GM15510 (cell line): Measurements from ENCODE around the gene LATS1.

Source experiments
- POLR2A ChIP-seq: IDR thresholded peaks from 3 replicates; pipeline ENCODE4 v1.6.1; 2011; ENCODE audit warnings: borderline replicate concordance; ENCODE audit not compliant: insufficient read length; ENCODE audit errors: extremely low read depth

Gene LATS1

DNA sequence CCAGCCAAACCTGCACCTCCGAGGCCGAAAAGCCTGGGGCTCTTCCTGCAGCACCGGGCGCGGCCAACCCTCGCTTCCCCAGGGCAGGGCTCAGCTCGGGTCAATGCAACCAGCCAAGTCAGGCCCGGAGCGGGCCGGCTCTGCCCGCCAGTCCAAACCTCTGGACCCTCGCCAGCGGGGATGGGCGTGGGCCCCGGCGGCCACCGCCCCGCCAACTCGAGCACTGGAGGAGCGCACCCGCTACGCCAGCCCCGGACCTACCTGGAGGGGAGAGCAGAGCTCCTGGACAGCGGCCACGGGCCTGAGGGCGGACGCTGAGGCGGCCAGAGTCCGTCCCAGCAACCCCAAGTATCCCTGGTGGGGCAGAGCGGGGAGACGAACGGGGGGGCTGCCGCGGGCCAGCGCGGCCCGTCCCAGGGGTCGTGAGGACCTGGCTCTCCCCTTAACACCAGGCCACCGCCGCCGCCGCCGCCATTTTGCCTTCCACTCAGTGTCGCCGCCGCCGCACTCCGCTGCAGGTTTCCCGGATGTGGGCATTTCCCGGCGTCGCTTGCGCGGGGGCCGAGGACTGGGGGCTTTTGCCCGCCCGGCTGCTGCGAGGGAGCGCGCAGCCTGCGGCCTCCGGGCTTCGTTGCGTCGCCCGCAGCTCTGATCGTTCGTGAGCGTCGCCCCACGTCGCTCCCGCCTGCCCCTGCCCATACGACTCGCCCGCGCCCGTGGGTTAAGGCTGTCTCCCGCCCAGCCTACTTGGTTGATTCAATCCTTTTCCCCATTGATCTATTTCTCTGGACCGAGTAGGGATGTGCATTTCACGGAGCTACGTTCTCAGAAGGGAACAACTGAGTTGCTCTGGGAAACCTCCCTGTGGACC lies at the start of gene LATS1:
Gene LATS1, minus strand, starts transcription at position 514 of the 871 bp plus-strand sequence. CDS start 15,975 bp downstream, outside the sequence.
- peak; percentile 97 for TF ChIP-seq POLR2A

DNA sequence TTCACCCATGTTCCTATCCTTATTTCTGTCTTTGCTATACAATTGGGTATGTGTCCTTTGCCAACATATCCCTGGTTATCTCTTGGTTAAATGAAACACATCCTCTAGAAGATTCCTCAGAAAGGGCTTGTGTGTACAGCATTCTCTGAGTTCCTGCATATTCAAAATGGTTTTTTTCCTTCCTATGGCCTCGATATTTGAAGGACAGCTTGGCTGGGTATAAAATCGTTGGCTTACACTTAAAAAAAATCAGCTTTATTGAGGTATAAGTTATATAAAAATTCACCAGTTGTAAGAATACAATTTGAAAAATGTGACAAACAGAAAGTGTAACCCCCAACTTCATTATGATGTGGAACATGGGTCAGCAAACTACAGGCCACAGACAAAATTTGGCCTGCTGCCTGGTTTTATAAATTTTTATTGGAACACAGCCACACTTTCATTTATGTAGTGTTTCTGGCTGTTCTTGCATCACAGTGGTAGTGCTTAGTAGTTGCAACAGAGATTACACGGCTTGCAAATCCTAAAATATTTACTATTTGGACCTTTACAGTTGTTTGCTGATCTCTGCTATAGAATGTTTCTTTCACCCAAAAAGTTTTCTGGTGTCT lies 48.4 kb upstream of the LATS1 start:
- no peak for TF ChIP-seq POLR2A

DNA sequence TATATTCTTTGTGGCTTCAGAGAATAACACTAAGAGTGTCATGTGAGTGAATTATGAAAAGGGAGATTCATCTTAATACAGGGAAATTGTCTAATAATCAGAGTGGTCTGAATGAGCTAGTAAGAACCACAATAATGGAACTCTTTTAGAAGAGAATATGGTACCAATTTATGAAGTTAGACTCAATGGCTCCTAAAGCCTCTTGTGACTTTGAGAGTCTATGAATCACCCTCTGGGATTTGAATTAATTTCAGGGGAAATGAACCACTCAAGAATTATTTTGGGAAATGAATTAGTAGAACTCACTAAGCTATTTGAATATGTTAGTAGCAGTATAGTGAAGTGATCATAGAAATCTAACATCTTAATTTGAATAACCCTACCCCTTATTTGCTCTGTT lies 46.0 kb upstream of the LATS1 start:
- TF ChIP-seq POLR2A = no peak

DNA sequence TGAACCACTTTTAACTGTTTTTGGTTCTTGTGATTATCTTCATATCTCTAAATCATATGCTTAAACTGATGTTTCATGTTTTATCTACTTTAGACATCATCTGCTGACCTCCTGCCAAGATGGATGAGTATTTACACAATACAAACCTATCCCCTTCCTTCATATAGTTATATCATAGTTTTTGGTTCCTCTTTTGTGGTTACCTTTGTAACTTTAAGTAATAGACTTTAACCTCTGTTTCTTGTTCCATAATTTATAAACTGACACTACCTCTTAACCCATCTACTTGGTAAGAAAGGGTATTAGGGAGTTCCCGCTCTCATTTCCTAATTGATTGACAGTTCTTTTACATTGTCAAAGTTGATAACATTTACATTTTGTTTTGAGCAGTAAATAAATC lies 43.5 kb upstream of the LATS1 start:
- no peak for TF ChIP-seq POLR2A

DNA sequence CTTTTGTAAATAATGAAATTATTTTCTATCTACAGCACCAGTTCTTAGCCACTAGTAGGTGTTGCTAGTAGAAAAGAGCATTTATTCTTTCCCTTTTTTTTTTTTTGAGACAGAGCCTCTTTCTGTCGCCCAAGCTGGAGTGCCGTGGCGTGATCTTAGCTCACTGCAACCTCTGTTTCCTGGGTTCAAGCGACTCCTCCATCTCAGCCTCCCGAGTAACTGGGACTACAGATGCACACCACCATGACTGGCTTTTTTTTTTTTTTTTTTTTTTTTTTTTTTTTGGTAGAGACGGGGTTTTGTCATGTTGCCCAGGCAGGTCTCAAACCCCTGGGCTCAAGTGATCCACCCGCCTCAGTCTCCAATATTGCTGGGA lies 38.3 kb upstream of the LATS1 start:
- TF ChIP-seq POLR2A = no peak

DNA sequence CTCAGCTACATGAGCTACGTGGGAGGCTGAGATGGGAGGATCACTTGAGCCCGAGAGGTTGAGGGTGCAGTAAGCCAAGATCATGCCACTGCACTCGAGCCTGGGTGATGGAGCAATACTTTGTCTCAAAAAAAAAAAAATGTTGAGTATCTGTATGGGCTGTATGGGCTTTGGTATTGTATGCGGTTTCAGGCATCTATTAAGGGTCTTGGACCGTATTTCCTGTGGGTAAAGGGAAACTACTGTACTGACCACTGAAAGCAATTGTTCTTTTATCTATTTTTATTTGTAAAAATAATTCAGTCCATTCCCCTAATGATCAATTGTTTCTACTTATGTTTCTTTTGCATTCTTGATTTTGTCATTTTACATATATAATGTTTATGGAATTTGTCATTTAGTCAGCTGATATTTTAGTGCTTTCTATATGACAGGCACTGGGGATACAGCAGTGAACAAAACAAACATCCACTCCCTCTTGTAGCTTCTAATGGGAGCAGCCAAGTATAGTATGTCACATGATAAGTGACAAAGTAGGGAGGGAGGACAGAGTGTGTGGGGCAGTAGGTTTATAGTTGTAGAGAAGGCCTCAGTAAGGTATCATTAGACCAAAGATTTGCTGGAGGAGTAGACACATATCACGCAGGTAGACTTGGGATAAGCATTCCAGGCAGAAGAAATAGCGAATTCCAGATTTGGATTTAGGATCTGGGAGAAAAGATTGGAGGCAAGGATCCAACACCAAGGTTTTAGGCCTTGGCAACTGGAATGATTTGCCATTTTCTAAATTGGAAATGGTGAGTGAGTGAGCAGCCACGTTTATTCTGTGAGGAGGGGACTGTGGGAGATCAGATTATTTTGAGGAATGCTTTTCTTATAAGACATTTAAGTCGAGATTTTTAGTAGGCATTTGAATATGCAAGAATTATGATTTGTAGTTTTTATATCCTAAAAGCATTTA lies 37.7 kb upstream of the LATS1 start:
- TF ChIP-seq POLR2A = no peak

DNA sequence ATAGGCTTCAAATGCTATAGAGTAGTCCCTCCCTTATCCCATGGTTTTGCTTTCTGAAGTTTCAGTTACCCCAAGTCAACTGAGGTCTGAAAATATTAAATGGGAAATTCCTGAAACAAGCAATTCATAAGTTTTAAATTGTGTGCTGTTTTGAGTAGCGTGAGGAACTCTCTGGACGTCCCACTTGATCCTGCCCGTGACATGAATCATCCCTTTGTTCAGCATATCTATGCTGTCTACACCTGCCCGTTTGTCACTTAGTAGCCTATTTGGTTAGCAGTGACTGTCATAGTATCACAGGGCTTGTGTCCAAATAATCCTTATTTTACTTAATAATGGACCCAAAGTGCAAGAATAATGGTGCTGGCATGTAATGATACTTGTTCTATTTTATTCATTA lies 36.6 kb upstream of the LATS1 start:
- TF ChIP-seq POLR2A = no peak

DNA sequence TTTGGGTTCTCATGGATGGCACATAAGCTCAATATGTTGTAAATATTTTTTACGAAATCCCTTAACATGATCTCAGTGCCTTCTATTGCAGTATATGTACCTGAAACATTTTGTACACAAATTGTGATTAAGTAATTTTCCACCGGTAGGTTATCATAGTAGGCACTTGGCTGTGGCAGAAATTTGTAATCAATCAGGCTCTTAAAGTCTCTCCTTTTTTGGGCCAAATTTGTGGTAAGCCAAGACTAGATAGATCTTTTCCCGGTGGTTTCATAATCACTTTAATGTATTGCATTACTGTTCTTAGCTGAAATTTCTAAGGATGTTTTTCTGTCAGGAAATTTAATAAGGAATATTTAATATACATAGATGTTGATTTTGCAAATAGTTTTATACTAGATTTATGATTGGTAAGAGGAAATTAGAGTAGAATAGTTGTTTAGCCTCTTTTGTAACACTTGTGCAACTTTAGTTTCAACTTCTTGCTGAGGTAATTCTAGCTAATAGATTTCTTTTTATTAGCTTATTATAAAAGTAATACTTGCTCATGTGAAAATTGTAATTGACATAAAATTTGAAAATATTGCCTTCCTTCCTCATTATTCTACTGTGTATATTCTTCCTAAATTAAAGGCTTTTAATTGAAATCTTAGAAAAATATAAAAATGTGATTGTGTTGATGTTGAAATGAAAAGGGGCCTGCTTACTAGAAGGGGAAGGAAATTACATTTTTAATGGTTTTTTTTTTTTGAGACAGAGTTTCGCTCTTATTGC lies 34.9 kb upstream of the LATS1 start:
- no peak for TF ChIP-seq POLR2A

DNA sequence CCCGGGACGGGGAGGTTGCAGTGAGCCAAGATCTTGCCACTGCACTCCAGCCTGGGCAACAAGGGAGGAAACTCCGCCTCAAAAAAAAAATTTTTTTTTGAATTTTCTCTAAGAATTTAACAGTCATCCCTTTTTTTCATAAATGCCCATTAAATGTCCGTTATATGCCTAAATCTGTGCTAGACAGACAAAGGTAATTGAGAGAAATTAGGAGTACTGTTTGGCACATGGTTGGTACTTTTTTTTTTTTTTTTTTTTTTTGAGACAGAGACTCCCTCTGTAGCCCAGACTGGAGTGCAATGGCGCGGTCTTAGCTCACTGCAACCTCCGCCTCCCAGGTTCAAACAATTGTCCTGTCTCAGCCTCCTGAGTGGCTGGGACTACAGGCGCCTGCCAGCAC lies 33.3 kb upstream of the LATS1 start:
- no peak for TF ChIP-seq POLR2A

DNA sequence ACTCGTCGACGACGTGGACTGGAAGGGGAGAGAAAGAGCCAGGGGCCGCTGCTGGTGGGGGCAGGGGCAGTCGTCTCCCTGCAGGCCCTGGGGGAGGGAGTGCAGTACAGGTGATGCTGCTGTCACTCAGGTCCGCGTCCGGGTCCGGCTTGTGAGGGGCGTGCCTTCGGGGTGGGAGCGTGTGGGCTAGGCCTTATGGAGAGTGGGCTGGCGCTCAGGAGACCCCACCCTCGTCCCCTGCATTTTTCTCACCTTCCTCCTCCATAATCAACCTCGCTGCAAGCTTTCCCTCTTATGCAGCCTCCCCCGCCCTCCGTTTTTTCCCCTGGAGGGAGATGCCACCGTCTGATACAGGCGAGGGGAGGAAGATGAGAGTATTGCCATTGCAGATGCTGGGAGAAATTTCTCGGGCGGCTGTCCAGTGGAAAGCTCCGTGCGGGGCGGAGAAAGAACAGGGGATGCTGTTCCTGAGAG lies 32.3 kb upstream of the LATS1 start:
- no peak for TF ChIP-seq POLR2A

DNA sequence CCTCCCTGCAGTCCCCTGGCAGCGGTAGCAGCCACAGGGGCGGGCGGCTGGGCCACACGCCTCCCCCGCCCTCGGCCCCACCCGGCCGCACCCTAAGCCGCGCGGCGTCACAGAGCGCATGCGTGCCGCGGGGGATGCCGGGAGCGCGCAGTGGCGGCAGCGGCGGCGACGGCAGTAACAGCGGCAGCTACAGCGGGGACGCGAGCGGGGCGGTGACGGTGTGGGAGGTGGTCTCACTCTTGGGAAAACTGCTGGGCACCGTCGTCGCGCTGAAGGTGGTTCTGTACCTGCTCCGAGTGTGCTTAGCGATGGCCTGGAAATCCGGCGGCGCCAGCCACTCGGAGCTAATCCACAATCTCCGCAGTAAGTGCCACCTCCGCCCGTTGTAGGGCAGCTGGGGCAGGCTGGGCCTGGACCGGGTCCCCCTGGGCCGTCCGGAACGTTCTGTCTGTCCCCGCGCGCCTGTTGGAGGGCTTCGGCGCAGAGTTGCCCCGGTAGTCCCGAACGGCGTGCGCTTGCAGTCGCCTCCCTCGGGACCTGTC lies 31.8 kb upstream of the LATS1 start, which contains the start of gene PCMT1:
Gene PCMT1, plus strand, starts transcription at position 148 of the 542 bp plus-strand sequence. Its CDS starts 161 bp downstream, at position 309.
- TF ChIP-seq POLR2A = peak; percentile 94

DNA sequence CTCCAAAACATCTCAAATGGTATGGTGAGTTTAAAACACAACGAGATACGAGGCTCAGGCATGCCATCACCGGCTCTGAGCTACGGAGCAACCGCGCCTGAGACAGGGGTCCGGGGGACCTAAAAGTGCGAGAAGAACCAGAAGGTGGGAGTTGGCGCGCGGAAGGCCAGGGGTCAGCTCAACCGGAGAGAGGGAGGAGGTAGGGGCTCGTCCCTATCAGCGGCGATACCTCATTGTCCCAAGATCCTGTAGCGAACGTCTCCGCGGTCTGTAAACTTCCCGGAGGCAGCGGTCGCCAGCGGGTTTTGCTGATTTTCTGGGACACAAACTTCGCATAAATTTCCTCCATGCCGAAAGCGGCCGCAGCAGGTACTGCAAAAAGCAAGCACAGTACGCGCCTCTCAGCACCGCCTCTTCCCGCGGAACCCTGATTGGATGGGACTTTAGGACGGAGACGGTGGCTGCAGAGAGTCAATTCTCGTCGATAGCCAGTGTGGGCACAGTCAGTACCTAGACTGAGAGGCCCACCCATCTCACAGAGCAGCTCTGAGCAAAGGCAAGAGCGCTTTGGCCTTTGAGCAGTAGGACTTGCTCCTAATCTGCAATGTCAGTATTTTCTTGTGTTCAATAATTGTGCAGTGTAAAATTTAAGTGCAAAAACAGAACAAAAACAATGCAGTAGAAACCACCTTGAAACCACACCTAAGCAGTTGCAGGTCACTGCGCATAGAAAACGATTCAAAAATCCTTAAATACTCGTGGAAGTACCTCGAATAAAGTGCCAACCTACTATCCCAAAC lies 28.4 kb upstream of the LATS1 start, which contains the start of gene NUP43:
Gene NUP43, minus strand, starts transcription at position 383 of the 800 bp plus-strand sequence. Its CDS starts 34 bp downstream, at position 349.
- peak; percentile 76 for TF ChIP-seq POLR2A

DNA sequence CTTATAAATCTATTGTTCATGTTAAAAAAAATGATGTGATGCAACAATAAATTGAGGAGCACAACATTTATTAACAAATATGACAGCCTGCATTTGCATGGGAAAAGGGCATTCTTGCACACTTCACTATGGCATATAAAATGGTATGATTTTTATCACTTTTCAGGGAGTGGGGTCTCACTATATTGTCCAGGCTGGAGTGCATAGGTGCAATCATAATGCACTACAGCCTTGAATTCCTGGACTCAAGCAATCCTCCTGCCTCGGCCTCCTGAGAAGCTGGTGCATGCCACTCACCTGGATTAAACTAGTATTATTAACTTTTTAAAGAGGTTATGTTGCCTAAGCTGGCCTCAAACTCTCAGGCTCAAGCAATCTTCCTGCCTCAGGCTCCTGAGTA lies 17.0 kb upstream of the LATS1 start:
- TF ChIP-seq POLR2A = no peak
